LoVo (cell line): ENCODE results near the gene PSMB9.
"Not testable (repeated sequence)": the region's sequence is repeated elsewhere in the genome, so short reads cannot be mapped to it uniquely, and the experiment has no call there.

ENCODE experiments used
- DNase-seq: peaks from one replicate; pipeline ENCODE4 v3.0.0-alpha.2; 2016; ENCODE audit warnings: low spot score

The PSMB9 gene

GRCh38 chr6:32860674-32861073, 6.7 kb downstream of the PSMB9 start:
- DNase-seq = no peak

DNA sequence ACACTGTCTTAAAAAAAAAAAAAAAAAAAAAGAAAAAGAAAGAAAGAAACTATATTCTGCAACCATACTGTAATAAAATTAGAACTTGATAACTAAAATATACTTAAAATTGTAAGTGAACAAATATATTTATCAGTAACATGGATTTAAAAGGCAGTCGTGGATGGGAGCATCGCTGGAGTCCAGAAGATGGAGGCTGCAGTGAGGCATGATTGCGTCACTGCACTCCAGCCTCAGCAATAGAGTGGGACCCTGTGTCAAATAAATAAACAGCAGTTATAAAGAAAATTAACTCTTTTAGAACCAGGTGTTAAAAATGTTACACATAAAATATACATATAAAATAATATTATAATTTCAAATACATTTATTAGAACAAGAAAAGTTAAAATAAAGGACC, 8.7 kb downstream of the PSMB9 start:
- DNase-seq = no peak

DNA sequence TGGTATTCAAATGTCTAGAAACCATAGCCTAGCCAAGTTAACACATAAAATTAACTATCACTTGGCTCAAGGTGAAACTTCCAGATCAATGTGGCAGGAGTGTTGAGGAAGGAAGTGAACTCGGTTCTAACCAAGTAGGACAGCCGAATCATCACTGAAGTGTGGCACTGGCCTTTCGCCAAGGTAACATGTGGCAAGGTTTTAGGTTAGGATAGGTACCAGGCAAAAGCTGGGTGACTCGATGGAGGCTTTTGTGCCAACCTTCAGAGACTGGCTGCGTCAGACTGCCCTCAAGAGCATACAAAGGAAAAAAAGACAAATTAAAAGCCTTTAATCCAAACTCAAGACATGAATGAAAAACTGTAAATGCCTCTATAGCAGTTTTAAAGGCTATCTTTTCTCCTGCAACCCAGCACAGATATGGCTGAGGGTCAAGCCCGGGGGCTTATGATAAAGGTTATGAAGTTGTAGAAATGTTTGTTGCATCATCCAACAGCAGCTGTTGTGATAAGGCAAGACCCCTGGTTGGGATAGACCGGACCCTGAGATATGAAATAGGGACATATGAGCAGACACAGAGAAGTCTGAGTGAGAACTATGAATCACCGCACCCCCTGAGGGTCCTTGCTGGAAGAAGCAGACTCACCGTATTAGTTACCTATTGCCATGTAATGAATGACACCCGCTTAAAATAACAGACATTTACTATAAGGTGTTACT, 11.9 kb downstream of the PSMB9 start:
- no peak for DNase-seq

DNA sequence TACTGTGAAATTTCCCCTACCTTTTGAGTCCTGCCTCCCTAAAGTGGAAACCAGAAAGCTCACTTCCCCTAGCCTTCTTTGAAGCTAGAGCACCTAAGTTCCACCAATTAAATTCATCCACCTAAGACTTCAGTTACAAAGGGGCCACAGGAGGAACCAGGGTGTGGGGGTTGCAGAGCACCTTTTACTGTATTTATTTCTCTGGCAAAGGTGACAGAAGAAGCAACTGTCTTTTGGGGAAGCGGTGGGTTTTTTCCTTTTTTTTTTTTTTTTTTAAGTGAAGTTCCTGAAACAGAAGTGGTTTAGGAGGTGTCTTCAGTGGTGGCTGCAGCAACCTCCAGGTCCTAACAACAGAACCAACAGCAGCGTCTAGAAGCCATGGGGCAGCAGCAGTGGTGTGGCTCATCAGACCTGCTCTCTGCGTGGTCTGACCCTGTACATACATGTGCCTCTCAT, 13.1 kb downstream of the PSMB9 start:
- no peak for DNase-seq

DNA sequence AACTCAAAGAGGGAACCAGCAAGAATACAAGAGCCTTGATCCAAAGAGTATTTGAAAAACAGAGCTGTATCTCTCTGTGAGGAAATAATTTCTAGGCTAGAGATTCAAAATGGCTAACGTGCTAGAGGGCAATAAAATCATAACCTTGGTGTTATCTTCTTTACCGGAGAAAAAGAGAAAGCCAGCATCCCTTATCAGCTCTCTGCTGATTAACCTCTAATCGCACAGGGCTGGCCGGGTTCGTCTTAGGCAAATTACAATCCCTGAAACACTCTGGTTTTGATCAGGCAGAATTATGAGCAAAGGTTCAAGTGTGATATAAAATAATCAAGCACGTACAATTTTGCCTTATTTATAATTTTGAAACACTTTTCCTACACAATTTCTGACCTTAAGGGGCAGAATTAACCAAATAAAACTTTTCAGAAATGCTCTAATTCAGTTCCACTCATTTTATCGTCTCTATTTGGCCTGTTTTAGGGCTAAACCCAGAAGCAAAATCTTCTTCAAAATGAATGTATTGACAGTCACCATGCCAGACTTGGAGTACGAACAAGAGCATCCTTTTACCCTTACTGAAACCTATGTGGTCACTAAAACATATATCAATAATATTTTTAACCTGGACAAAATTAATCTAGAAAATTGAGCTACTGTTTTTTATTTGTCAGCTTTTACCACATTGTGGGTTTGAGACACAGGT, 13.7 kb downstream of the PSMB9 start:
- no peak for DNase-seq

GRCh38 chr6:32868257-32868788, 14.3 kb downstream of the PSMB9 start:
- DNase-seq = peak; percentile 69

DNA sequence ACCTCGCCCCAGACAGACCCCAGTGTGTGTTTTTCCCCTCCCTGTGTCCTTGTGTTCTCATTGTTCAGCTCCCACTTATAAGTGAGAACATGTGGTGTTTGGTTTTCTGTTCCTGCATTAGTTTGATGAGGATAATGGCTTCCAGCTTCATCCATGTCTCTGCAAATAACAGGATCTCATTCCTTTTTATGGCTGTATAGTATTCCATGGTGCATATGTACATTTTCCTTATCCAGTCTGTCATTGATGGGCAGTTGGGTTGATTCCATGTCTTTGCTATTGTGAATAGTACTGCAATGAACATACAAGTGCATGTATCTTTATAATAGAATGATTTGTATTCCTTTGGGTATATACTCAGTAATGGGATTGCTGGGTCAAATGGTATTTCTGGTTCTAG, 20.0 kb downstream of the PSMB9 start:
- DNase-seq = not testable (repeated sequence)

DNA sequence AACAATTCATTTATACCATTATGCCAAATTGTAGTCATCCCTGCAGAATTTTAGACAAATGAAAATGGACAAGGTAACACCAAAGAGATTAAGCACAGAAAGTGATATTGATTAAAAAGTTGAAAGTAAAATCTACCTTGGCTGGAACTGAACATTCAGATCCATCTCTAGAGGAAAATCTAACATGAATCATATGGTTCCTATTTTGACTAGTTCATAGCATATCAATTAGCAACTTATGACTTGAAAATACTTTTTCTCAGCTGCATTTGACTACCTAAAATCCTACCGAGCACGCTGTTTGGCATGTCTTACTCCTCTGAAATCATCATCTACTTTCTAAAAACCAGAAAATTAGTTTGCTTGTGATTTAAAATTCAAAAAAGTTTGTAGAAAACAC, 22.6 kb downstream of the PSMB9 start:
- DNase-seq = no peak

- DNase-seq = no peak
Observed at GRCh38 chr6:32879691-32880090, 25.7 kb downstream of the PSMB9 start.

GRCh38 chr6:32880962-32881361, 27.0 kb downstream of the PSMB9 start:
- not testable (repeated sequence) for DNase-seq

DNA sequence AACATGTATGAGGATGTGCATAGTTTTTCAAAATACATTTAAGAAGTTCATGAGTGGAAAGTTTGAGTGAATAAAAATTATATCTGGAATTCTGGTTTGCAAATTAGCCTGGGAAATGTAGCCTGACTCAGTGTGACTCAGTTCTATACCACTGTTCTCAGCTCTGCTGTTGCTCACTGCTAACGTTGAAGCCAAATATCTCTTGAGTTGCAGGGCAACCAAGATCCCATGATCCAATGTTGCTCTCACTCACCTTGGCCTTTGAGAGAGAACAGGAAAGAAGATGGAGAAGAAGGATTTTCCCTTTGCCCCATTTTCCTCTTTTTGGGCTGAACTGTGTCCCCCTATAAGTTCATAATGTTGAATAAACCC, 28.9 kb downstream of the PSMB9 start:
- no peak for DNase-seq

DNA sequence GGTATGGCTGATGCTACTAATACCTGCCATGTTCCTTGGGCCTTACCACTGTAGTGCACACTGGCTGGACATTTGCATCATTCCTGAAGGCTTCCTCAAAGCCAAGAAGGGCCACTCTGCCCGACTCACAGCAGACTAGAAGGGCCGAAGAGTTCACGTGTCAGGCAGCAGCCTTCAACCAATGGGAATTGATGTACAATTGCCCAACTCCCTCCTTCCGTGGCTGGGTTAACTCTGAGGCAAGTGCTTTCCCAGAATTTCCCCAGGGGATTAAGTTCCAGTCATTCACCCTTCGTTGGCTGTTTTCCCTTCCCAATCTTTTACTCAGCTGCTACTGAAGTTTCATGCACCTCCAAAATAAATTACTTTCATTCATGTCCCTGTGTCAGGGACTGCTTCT, 29.8 kb downstream of the PSMB9 start:
- no peak for DNase-seq

GRCh38 chr6:32885698-32886286, 31.8 kb downstream of the PSMB9 start:
- peak; percentile 60 for DNase-seq

DNA sequence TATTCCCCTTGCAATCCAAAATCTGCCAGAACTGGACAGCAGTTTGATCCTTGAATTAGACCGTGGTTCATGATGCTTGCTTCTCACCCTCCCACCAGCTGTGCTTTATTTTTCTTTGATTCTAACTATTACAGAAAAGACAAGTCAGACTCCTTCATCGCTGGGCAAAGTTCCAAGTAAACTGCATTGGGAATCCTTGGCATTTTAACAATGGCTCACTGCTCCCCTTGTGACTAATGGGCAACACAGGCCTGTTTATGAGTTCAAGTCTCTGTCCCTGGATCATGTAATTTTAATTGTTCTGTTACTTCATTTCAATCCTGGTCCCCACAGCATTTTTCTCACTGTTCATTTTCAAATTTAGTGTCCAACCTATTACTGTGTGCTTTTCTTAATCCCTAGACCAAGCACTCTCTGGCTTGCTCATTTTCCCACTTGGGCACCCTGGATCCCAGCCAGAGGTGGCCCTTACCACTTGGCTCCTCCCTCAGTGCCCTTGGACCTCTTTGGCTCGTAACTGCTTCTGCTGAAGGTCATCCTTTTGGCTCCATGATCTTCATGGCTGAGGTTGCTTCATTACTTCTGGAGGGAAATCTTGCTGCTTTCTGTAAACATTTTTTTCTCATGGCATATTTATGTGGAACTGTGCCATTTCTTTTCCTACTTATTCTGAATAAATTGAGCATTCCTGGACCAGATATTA, 32.8 kb downstream of the PSMB9 start:
- DNase-seq = peak; percentile 68

- no peak for DNase-seq
Observed at GRCh38 chr6:32887616-32888015, 33.6 kb downstream of the PSMB9 start.

GRCh38 chr6:32888576-32888975, 34.6 kb downstream of the PSMB9 start:
- DNase-seq = no peak

- no peak for DNase-seq
Observed at GRCh38 chr6:32889533-32889932, 35.5 kb downstream of the PSMB9 start.

GRCh38 chr6:32890831-32891230, 36.8 kb downstream of the PSMB9 start:
- no peak for DNase-seq

DNA sequence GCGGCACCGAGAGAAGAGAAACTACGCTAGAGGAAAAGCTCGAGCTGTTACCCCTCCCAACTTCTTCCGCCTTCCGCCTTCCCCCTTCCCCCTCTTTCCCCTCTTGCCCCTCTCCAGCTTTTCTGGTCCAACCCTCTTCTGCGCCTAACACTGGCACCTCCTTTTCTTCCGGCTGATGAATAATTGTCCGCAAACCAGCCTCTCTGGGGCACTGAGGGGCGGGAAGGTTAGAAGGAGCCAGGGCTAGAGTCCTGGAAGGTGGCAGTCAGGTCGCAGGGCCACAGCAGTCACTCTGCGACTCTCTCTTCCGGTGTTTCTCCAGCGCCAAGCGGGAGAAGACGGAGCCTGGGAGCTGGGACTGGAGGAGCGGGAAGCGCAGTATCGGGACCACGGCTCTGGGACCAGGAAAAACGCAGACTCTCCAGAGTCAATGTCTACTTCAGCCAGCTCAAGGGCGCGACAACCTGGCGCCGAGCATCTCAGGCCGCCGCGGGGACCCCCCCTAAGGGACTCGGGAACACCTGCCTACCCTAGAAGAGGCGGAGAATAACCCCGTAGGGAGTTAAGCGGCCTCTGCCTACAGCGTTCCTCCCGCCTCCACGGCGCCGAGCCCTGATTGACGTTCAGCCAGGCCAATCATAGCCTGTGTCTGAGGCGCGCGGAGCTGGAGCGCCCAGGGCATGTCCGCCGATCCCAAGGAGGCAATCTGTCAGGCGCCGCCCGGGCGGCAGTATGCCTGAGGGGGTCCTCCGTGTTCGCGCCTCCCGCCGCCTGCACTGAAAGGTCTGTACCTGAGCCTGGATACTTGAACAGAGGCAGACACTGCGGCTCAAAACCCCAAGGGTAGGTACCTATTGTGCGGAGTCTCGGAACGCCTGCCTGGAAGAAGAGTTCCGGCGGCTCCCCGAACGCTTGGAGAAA, 40.4 kb downstream of the PSMB9 start:
- peak; percentile 93 for DNase-seq

GRCh38 chr6:32895006-32895345, 41.0 kb downstream of the PSMB9 start:
- no peak for DNase-seq

GRCh38 chr6:32903952-32904351, 50.0 kb downstream of the PSMB9 start:
- no peak for DNase-seq
